ENCODE results near the gene SLC39A1.

SLC39A1 gene

DNA sequence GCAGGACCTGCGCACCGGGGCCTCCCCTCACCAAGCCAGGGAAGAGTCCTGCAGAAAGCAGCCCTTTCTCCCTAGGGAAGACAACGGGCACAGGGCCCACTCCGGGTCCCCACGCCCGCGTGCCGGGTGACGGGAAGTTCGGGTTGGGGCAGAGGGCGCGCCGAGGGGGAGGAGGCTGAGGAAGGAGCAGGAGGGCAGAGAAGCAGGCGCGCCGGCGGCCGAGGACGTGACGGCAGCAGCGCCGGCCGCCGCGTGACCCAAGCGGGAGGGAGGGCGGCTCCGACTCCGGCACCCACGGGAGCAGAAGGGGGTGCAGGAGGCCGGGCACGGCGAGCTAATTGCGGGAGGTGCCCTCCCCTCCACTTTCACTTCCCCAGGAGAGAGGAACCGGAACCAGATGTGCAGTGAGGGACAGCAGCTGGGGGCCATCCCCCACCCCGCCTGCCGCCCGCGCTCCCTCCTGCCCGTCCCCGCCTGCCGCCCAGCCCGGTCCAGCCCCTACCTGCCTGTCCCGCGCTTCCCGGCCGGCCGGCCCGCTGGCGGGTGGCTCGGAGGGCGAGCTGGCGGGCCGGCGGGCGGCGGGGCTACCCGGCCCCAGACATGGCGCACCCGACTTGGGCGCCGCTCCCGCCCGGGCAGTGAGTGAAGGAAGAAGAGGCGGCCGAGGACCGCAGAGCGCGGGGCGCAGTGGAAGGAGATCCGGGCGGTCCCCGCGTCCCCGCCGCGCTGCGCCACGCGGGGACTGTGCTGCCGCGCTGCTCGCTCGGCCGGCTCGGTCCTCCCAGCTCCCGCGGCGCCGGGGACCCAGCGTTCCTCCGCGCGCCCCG lies 17.3 kb downstream of the SLC39A1 start:
- DNase-seq = peak; percentile 37

DNA sequence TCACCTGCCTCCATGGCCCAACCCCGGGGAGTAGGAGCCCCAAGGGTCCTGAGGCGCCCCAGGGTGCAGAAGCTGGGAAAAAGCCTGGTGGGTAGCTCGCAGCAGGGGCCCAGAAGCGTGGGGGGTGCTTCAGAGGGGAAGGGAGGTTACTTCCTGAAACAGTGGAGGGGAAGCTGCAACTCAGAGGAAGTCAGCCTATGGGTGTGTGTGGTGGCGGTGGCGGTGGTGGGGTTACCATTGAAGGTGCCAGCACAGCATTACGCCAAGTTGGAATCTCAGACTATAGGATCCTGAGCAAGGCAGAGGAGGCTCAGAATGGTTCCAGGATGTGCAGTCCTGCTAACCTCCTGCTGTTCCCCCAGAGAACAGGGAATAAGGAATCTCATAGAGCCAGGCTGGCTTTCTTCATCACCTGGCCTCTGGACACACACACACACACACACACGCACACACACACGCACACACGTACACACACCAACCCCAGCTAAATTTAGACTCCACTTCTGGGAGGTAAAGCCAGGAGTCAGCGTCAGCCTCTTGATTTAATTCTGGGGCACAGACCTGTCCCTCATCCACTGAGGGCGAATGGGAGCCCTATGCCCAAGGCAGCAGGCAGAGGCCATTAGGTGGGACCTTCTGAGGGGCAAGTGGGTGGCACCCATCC lies 18.1 kb downstream of the SLC39A1 start:
- DNase-seq = no peak

DNA sequence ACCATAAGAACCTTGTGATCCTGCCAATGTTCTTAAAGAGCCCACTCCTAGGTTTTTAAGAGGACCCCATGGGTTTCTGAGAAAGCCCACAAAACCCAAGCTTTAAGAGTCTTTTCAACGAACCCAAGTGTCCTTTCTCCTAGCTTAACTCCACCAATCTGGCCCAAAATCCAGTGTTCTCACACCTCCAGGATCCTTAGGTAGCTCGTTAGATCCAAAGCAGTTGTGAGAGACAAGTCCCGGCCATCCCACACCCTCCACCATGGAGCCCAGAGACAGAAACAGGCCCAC lies 18.6 kb downstream of the SLC39A1 start:
- DNase-seq = no peak

DNA sequence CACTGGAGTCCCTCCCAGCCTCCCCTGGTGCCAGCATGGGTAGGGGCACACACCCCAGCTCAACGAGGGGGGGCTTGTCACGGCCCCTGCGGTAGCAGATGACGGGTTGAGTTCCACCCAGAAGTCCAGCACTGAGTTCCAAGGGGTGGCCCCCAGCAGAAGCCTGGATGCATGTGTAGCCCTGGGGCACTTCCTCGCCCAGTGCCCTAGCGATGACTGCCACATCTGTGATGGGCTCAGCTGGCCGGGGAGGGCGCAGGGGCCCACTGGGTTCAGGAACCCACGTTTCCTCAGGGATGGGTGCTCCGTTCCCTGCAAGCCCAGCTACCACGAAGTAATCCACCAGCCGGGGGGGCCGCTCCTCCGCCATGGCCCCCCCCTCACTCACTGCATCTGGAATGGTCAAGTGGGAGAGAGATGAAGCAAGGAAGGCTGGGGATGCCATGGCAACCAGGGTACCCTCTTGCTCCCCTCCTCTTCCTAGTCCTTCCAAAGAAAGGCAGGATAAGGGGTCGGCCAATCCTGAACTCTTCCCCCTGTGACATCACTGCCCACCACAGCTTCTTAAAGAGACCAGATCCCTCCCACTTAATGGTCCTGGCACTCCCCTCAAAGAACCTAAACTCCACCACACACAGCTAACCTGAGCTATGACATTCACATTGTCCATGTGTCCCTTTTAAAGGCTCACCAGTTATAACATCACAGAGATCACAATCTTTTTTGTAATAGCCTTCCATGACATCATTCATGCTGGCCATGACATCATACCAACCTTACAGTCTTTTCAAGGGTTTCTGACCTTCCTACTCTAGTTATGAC lies 19.1 kb downstream of the SLC39A1 start:
- no peak for DNase-seq

DNA sequence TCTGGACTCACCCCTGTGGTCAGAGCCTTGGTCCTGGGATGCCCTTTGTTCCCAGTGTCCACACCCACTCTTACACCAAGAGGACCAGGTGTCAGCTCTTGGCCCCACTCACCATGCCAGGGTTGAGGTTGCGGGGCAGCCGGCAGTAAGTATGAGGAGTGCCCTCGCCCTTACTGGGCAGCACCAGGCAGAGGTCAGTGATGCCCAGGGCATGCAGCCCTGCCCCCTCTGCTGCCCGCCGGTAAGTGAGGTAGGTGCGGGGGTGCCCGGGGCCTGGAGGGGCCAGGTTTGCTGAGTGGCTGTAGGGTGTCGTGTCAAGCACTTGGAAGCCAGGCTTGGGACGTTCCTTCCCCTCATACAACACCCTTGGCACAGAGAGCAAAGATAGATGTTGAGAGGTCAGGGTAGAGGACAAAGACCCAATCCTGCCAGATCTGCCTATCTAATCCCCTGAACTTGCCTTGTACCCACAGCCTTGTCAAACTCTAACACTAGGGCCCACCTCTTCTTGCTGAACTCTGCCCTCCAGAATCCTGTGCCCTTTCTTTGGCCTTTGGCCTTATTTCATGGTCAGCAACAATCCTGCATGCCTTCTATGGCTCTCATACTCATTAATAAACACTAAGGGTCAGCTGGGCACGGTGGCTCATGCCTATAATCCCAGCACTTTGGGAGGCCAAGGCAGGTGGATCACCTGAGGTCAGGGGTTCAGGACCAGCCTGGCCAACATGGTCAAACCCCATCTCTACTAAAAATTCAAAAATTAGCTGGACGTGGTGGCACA lies 20.4 kb downstream of the SLC39A1 start:
- DNase-seq = no peak

DNA sequence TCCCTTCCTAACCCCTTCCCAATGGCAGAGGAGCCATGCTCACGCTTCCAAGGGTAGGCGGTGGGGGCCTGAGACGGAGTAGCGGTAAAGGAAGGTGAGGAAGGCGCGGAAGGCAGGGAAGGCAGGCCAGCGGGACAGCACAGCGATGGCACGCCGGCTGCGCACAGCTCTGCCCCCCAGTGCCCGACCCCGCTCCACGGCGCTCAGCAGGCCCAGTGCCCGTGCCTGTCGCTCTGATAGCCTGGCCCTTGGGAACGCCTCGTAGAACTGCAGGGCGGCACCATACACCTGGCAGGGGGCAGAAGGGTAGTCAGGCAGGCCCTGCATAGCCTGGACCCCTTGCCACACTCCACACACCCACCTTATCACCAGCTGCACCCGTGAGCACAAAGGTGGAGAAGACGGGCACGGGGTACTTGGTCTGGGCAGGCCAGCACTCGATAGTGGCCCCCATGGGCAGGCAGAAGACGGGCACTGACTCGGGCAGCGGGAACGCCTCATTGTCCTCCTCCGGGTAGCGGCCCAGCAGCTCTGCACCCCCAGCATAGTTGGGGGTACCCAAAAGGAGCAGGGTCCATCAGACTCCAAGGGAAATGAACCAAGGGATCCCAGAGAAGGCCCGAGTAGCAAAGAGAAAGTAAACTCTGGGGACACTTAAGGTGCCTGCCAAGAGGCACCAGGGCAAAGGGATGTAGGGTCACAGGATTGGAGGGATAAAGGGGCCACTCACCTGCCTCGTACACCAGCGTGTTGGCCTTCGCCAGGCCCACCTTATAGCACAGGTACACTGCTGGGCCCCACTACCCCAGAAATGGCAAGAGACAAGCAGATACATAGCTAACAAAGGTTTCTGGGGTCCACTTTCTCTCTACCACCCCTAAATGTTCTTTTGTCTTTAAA lies 21.3 kb downstream of the SLC39A1 start:
- no peak for DNase-seq

DNA sequence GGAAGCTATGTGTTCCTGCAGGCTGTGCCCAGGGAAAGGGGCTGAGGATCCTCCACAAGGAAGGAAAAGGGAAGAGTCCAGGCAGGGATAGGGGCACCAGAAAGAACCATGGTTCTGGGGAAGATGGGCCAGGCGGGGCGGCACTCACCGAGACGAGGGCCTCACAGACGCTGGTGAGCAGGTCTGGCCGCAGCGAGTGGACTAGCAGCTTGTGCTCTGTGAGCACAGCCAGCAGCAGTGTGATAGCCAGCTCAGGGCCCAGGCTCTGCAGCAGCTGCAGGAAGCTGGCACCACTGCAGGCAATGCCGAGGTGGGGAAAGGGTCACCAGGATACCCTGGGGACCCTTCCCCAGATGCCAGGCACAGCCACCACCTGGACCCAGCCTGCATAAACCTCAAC lies 22.6 kb downstream of the SLC39A1 start:
- no peak for DNase-seq

DNA sequence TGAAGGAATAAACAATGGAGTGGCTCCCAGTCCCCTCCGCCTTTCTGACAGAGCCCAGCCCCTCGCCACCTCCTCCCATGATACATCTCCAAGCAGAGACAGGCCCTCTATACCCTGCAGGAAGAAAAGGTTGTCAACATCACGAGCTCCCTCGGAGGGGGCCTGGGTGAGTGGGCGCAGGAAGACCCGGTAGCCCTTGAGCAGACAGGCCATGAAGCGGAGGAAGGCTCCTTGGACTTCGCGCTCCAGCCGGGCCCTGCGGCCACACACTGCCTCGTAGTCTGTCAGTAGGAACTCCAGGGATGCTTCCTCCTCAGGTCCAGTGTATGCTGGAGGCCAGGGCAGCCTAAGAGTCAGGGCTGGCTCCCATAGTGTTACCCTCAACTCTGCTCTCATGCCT lies 23.9 kb downstream of the SLC39A1 start:
- no peak for DNase-seq

DNA sequence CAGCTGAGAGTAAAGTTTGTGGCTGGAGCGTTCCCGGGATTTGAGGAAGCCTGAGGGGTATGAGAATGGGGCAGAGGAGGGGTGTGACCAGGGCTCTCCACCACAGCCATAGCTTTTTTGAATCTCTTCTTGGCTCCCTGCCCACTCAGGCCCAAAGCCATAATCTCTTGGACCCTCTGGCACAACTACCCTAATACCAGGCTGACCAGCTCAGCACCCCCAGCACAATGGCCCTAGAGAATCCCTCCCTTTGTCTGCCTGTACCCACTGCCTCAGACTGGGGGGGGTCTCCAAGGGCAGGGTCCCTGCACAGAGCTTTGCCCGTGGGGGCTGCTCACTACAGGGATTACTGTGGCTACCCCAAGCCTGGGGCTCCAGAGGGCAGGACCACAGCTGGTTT lies 24.3 kb downstream of the SLC39A1 start:
- DNase-seq = no peak

DNA sequence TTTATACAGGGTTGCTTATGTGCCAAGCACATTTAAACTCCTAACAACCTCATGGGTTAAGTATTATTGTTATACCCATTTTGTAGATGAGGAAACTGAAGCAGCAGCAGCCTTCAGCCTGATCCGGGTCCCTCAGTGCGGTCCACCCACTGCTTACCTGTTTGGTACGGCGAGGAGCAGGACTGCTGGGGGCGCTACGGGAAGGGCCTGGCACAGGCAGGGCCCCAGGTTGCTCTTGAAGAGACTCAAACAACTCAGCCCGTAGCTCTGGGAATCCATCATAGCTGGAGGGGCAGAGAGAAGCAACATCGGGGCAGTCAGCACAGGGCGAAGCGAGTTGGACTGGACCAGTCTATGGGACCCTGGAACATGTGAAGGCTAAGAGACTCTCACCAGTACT lies 26.0 kb downstream of the SLC39A1 start:
- no peak for DNase-seq

DNA sequence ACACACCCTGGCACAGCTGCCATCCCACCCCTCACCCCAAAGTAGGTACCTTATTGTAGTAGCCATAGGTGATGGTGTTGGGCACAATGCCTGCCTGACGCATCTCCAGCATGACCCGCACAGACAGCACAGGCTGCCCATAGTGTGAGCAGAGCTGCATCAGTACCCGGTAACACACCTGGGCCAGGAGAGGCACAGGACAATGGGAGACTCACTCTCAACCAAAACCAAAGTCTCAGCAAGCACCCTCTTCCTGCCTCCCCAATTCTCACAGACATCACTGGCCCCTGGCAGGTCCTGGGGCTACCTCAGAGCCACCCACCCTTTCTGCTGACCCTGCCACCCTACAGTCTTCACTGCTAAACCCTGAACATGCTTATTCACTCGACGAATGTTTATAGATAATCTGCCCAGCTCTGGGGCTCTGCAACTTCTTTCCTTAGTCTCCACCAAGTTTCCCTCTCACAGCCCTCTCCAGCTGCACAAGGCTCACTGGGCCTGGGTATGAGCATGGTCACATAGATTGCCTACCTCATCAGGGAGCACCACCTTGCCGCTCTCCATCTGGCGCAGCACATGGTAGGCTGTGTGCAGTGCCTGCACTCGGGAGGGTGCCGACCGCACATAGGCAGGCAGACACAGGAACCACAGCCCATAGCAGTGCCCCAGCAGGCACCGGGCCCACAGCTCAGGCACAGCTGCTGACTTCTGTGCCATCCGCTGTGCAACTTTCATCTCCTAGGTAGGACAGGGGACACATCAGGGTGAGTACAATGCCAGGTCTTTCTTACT lies 27.1 kb downstream of the SLC39A1 start:
- no peak for DNase-seq

DNA sequence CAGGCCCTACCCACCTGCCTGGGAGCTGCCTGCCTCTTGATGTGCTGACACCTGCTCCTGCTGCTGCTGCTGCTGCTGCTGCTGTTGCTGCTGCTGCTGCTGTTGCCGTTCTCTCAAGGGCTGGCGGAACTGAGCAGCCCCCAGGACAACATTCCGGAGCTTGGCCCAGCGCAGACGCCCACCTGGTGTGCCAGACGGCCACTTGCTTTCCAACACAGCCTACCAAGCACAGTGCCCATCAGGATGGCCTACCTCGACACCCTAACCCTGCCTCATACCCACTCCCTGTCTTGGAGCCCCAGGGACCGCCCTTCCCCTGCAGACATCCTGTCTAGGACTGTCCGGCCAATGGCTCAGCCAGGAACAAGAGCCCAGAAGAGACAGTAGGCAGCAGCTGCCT lies 28.6 kb downstream of the SLC39A1 start:
- no peak for DNase-seq

DNA sequence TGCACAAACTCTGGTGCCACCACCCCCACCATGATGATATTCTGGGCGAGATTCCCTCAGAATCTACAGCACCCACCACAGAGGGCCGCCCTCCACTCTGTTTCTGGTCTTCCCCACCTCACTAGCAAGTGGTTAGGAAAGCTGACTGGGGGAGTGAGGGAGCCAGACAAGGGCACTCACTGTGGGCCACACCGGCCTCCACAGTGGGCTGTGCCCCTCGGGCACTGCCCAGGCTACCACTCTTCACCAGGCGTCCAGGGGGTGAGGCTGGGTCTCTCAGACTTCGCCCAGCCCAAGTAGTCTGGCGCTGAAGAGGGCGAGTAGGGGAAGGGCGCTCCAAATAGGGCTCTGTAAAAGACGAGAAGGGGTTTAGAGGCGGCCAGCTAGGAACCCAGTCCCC lies 29.4 kb downstream of the SLC39A1 start:
- DNase-seq = no peak

DNA sequence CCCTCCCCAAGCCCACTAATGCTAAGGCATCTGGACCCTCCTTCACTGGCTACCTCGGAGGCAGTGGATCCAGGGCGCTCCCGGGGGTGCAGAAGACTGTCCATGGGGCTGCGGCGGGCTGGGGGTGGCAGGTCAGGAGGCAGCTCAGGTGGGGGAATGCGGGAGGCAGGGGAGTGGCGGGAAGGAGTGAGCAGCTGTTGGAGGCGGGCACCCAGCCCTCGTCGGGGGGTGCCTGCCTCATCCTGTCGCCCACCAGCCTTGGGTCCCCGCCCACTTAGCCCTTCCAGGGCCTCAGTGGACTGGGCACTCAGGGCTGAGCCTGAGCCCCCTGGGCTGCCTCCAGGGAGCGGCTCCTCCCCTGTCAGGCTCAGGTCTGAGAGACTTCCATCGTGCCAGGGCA lies 29.9 kb downstream of the SLC39A1 start:
- no peak for DNase-seq

DNA sequence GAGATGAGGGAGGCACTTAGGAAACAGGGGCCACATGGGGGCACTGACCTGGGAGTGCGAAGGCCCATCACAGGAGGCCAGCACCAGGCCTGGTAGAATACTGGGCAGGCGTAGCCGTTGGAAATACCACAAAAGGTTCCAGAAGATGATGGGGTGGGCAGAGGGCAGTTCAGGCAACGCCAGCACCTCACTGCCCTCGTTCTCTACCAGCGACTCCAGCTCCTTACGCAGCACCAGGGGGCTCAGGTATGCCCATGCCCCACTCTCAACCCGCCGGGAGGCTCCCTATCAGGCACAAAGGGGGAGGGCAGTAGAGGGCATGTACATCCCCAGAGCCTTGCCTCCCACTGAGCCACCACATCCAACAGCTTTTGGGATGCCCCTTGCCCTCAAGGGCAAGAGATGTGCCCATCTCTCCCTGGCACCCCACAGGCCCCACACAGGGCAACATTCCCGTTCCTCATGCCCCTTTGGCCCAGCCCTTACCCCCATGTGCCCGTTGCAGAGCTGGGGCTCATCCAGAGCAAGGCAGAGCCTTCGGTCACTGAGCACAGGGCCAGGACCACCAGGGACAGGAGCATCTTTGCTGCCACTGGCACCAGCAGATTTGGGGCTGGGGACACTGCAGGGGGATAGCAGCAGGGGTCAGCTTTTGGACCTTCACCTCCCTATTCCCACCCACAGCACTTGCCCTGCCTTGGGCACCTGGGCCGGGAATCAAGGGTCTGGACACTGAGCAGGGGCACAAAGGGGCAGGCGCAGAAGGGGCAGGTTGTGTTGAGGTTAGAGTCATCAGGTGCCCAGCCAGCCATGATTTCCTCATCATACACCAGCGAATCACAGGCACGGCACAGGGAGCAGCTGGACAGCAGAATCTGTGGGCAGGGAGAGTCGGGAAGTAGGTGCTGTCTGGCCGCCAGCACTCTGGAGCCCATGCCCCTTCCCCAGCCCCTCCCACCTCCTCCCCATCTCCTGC lies 30.9 kb downstream of the SLC39A1 start:
- DNase-seq = no peak

DNA sequence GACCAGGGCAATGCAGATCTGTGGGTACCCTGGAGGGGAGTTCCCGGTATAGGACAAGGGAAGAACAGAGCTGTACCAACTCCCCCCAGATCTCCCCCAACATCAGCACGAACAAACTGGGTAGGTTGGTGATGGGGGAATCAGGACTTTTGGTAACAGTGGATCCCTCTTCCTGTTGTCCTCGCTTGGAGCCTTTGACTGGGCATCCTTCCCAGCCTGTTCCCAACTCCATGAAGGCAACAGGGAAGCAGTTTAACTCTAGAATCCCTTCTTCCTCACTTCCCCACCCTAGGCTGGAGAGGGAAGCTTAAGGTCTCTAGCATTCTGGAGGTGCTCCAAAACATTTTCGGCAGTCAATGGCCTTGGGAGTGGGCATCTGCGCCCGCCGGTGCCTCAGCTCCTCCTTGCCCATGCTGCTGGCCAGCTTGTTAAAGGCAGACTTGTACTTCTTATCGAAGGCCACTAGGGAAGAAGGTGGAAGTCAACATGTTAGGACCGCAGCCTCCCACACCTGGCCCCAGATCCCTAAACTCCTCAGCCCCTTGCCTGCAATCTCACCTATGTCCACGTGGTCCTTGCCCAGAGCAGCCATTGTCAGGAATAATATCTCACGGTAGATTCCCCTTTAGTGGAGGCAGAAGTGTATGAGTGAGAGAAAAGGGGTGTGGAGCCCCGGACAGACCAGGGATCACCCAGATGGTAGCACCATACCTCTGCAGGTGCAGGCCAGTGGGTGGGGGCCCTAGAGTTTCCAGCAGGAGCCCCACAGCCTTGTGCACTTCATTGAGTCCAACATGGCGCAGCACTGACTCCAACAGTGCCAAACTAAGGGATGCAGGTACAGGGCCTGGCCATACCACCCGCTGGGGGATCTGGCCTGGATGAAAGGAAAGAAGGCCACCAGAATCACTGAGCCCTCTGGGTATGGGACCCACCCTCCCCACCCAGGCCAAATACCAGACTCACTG lies 33.1 kb downstream of the SLC39A1 start:
- DNase-seq = no peak

DNA sequence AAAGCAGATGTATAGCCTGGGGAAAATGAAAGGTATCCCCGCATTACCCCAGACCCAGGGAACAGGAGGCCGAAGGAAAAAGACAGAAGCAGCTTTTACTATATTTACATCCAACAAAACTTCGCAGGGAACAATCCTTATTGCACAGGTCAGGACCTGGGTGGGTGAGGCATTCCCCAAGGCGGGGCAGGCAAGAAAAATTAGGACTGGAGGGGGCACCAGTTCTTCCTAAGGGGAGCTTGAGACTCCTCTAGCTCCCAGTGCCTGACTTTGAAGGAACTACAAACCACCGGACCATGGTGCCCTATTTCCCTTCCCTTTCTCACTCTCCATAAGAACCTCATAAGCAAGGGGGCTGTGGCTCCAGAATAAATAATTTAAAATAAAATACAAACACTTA lies 33.9 kb downstream of the SLC39A1 start:
- DNase-seq = no peak

DNA sequence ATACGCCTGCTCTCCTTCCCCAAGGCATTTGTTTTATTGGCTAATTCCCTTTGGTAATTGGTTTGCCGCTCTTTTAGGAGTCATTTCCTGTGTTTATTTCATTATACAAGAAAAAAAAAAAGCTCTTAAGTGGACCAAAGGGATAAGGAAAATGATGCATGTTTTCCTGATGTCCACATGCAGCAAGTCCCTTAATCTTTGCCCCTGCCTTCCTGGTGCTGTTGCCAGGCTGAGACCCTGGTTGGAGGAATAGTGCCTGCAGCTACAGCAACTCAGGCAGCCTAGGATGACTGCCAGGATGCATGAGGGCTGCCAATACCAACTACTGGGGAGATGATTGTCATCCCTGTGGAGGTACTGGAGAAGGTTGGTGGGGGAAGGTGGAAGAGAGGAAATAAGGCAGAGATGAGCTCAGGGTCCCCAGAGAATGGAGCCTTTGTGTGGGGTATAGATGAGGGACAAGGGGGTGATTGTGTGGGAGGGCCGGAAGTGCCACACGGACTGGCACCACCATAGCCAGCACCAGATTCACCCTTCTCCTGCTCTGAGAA lies 34.5 kb downstream of the SLC39A1 start:
- no peak for DNase-seq

Data from fibroblast of upper back skin (primary cell).